RWPE1 (cell line): ENCODE results near the gene ST8SIA4.

Experiments
- CTCF ChIA-PET: fragments of 350-600 bp; sonication (Branson Sonifier 250); formaldehyde crosslinking; extraction: SDS; loops from one replicate; lab custom pipeline; 2021; lab: Yijun Ruan, JAX
- POLR2A ChIA-PET: fragments of 400-600 bp; formaldehyde crosslinking; extraction: SDS; loops from one replicate; lab custom pipeline; 2020; ENCODE audit warnings: antibody characterized with exemption; ENCODE audit not compliant: low non-redundant PET; lab: Yijun Ruan, JAX
- DNase-seq: peaks from one replicate; pipeline ENCODE4 v3.0.0; 2012; ENCODE audit warnings: low spot score
- H3K27ac ChIP-seq: fragments of 450-650 bp; 2 replicates; pipeline ENCODE4 v1.5.1; 2017
- TF ChIP-seq, protein P1 (sequence below): fragments of 450-650 bp; conservative IDR thresholded peaks from 2 replicates; pipeline ENCODE4 v1.5.1; 2017; ENCODE audit warnings: low read depth, mild to moderate bottlenecking

Gene ST8SIA4

DNA sequence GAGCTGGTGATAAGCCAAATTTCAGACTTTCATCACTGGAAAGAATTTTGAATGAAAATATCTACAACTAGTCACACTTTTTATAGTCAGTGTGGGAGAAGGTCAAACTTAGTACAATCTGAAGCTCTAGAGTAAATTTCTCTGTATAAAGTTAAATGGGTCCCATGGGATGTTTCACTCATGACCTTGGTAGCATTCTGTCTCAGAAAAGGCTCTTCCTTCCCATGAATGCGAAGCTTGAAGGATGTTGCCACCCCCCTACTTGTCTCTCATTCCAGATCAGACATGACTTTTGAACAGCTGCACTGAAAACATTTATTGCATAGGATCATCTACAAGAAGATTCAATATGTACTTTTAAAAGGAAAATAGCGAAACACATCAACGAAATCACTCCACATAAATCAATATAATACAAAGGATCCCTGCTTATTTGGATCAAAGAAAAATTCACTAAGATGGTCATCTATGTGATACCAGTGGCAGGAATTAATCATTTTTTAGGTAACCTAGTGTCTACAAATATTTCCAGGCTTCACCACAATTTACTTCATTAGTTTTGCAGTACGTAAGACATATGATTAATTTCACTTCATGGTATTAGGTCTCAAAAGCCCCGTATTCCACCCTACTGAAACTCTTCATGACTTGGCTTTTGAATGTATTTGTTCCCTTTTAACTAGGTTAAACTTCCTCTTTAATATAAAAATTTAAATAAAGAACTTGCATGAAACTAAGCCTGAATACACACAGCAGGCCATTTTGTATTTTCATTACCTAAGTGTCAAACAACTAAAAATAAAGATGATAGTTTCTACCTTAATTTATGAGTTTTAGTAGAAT lies 4.4 kb downstream of the ST8SIA4 start:
- DNase-seq = no peak
- ChIA-PET POLR2A (no interaction called here), CTCF (interaction anchor here (0.6 kb wide), 2 partner anchors 355 to 422 kb away, joined by 3 to 5 read pairs; no protein-coding TSS in a partner anchor)
- H3K27ac ChIP-seq = no peak overlapping the region
- TF ChIP-seq, protein P1, sequence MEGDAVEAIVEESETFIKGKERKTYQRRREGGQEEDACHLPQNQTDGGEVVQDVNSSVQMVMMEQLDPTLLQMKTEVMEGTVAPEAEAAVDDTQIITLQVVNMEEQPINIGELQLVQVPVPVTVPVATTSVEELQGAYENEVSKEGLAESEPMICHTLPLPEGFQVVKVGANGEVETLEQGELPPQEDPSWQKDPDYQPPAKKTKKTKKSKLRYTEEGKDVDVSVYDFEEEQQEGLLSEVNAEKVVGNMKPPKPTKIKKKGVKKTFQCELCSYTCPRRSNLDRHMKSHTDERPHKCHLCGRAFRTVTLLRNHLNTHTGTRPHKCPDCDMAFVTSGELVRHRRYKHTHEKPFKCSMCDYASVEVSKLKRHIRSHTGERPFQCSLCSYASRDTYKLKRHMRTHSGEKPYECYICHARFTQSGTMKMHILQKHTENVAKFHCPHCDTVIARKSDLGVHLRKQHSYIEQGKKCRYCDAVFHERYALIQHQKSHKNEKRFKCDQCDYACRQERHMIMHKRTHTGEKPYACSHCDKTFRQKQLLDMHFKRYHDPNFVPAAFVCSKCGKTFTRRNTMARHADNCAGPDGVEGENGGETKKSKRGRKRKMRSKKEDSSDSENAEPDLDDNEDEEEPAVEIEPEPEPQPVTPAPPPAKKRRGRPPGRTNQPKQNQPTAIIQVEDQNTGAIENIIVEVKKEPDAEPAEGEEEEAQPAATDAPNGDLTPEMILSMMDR = no peak

- POLR2A ChIA-PET = no interaction called here
- CTCF ChIA-PET = no interaction called here
Measured at GRCh38 chr5:100896054-100896453, 7.0 kb downstream of the ST8SIA4 start.

DNA sequence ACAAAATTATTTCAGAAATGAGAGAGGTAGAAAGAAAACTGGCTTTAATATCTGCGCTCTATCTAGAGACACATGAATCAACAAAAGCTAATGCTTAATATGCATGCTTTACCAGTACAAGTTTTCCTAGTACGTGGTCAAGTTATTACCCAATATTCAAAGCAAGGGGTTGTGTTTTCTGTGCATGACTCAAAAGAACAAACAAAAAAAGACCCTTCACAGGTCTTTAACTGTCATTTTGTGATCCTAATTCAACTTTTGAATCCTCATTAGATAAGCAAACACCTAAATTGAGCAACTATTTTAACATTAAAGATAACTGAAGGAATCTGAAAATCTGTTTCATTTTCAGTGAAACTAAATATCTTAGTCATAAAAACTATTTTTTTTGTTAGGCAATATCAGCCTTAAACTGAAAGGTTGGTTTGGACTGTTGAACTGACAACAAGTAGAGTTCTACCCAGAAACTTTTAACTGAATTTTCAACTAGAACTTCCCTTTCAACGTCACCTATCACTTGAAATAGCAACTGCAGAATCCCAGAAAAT lies 12.5 kb downstream of the ST8SIA4 start:
- POLR2A ChIA-PET = no interaction called here
- DNase-seq = no peak
- CTCF ChIA-PET = no interaction called here
- TF ChIP-seq, protein P1 = no peak
- no peak overlapping the region for H3K27ac ChIP-seq

More at GRCh38 chr5:100896054-100896453, 7.0 kb downstream of the ST8SIA4 start:
- TF ChIP-seq, protein P1 = no peak
- DNase-seq = no peak
- H3K27ac ChIP-seq = no peak overlapping the region

DNA sequence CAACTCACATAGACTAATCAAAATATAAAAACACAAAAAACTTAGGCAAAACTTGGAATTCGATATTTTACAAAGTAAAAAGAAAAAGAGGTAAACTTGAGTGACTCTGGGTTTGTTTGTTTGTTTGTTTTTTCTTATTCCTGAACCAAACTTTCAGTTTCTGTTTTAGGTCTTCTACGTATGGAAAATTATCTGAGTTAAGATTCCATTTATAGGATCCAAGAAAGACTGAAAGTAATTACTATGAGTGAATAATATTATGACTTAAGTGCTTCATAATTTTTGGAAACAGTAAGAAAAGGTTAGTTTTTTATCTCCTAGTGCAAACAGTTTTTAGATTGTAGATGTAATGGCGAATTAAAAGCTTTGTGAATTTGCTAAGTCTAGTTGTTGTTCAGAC lies 13.2 kb downstream of the ST8SIA4 start:
- TF ChIP-seq, protein P1 = no peak
- H3K27ac ChIP-seq = no peak overlapping the region
- POLR2A ChIA-PET = no interaction called here
- no peak for DNase-seq
- CTCF ChIA-PET = no interaction called here

- DNase-seq = no peak
- ChIA-PET CTCF (no interaction called here), POLR2A (no interaction called here)
- H3K27ac ChIP-seq = no peak overlapping the region
- TF ChIP-seq, protein P1 = no peak
Measured at GRCh38 chr5:100889165-100889743, 13.8 kb downstream of the ST8SIA4 start.

GRCh38 chr5:100877274-100877673 lies 25.8 kb downstream of the ST8SIA4 start:
- no peak for DNase-seq
- ChIA-PET CTCF (interaction anchor here (0.7 kb wide), 1 partner anchor 34 kb away, joined by 3 read pairs; no protein-coding TSS in a partner anchor), POLR2A (no interaction called here)
- TF ChIP-seq, protein P1 = no peak
- no peak overlapping the region for H3K27ac ChIP-seq
